Measurements from ENCODE around the gene SLC9A3. TPM values are rescaled to one million over a fixed set of nuclear protein-coding genes. Genes with fewer than 3 reads are reported as not detected.

The SLC9A3 gene
- total RNA-seq, 4 donors from 2014 or later: 0.29 to 3.9 (median 2.6) TPM

- Histone ChIP-seq H3K27me3 (peaks cover 0 to 4% of the 10 kb centered on the region in 2 donors), H3K4me3 (no peak overlapping the region), H3K4me1 (no peaks in the 10 kb centered on the region), H3K27ac (no peak overlapping the region), H3K9me3 (no peaks in the 10 kb centered on the region), H3K36me3 (no peaks in the 10 kb centered on the region)
- no peak for DNase-seq
- intact Hi-C loops (cut with DNase I; ENCODE audit: low total_unique reads): no loop called here
- no peak for TF ChIP-seq CTCF (IDR thresholded peaks at IDR 0.05)
- TF ChIP-seq POLR2A (IDR thresholded peaks at IDR 0.05): no peak
Measured at GRCh38 chr5:568061-568781, 44.0 kb upstream of the SLC9A3 start.

GRCh38 chr5:567664-568060 is 43.4 kb upstream of the SLC9A3 start:
- intact Hi-C loops (cut with DNase I; ENCODE audit: low total_unique reads): no loop called here
- TF ChIP-seq CTCF (IDR thresholded peaks at IDR 0.05) (no peak), POLR2A (IDR thresholded peaks at IDR 0.05) (no peak)
- Histone ChIP-seq H3K27ac (no peak overlapping the region), H3K36me3 (no peaks in the 10 kb centered on the region), H3K4me3 (no peak overlapping the region), H3K4me1 (no peaks in the 10 kb centered on the region), H3K9me3 (no peaks in the 10 kb centered on the region), H3K27me3 (peaks cover 0 to 4% of the 10 kb centered on the region in 2 donors)
- DNase-seq: no peak

- TF ChIP-seq CTCF (IDR thresholded peaks at IDR 0.05): no peak
- TF ChIP-seq POLR2A (IDR thresholded peaks at IDR 0.05): no peak
- intact Hi-C loops (cut with DNase I; ENCODE audit: low total_unique reads): no loop called here
Measured at GRCh38 chr5:566636-567309, 42.5 kb upstream of the SLC9A3 start.

GRCh38 chr5:565782-566440 is 41.7 kb upstream of the SLC9A3 start:
- no peak overlapping the region for H3K4me3 ChIP-seq
- no peak overlapping the region for H3K27ac ChIP-seq
- no peaks in the 10 kb centered on the region for H3K4me1 ChIP-seq
- TF ChIP-seq CTCF (IDR thresholded peaks at IDR 0.05) (no peak), POLR2A (IDR thresholded peaks at IDR 0.05) (no peak)
- no peaks in the 10 kb centered on the region for H3K36me3 ChIP-seq
- intact Hi-C loops (cut with DNase I; ENCODE audit: low total_unique reads): no loop called here
- H3K9me3 ChIP-seq: no peaks in the 10 kb centered on the region
- peaks cover 0 to 4% of the 10 kb centered on the region in 2 donors for H3K27me3 ChIP-seq
- no peak for DNase-seq

More at GRCh38 chr5:566636-567309, 42.5 kb upstream of the SLC9A3 start:
- H3K27ac ChIP-seq: no peak overlapping the region
- DNase-seq: no peak
- H3K4me1 ChIP-seq: no peaks in the 10 kb centered on the region
- no peak overlapping the region for H3K4me3 ChIP-seq
- no peaks in the 10 kb centered on the region for H3K36me3 ChIP-seq
- peaks cover 0 to 4% of the 10 kb centered on the region in 2 donors for H3K27me3 ChIP-seq
- no peaks in the 10 kb centered on the region for H3K9me3 ChIP-seq

- Histone ChIP-seq H3K9me3 (no peaks in the 10 kb centered on the region), H3K27me3 (peaks cover 0 to 4% of the 10 kb centered on the region in 2 donors), H3K4me1 (no peaks in the 10 kb centered on the region), H3K27ac (no peak overlapping the region), H3K4me3 (no peak overlapping the region), H3K36me3 (no peaks in the 10 kb centered on the region)
- intact Hi-C loops (cut with DNase I; ENCODE audit: low total_unique reads): no loop called here
- TF ChIP-seq CTCF (IDR thresholded peaks at IDR 0.05) (no peak), POLR2A (IDR thresholded peaks at IDR 0.05) (no peak)
- no peak for DNase-seq
Measured at GRCh38 chr5:561408-561807, 37.2 kb upstream of the SLC9A3 start.

Data from uterus (tissue), 4 donors.